Medulla oblongata (tissue), 1 donor: ENCODE results near the gene ARHGAP30.
"Not testable (repeated sequence)": the region's sequence is repeated elsewhere in the genome, so short reads cannot be mapped to it uniquely, and the experiment has no call there.

ENCODE experiments used
- DNase-seq: peaks from one replicate; pipeline ENCODE4 v3.0.0-alpha.2; 2015; ENCODE audit errors: extremely low spot score

The ARHGAP30 gene

DNA sequence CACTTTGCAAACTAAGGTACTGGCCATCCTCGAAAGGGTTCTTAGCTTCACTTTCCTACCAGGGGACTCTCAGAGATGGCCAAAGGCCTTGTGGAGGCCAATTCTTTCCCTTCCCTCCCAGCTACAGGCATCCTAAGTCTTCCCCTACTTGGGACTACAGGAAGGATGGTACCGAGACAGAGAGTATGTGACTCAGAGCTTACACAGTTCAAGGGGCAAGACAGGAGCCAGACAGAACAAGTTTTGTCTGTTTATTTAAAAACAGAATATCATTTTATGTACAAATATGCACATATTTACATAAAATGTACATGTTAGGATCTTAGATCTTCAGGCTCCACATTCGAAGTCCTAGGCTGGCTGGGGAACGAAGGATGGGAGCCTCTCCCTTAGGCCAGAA, 1.1 kb upstream of the ARHGAP30 start:
- no peak for DNase-seq

DNA sequence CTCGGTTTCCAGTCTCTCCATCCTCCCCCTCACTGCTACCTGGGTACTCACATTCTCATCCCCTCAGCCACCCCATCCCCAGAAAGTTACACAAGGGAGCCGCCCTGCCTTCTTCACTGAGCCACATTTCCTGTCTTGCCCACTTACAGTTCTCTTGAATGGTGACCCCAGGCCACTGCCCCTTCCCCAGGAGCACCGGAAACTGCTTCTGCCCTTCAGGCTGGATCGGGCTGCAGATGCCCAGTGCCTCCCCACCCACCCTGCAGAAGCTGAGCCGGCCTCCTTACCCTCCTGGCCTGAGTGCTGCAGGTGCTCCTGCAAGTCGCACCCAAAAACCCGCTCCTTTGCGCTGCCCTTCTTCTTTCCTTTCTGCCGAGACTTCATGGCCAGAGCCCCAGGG, 450 bp downstream of the ARHGAP30 start:
- no peak for DNase-seq

DNA sequence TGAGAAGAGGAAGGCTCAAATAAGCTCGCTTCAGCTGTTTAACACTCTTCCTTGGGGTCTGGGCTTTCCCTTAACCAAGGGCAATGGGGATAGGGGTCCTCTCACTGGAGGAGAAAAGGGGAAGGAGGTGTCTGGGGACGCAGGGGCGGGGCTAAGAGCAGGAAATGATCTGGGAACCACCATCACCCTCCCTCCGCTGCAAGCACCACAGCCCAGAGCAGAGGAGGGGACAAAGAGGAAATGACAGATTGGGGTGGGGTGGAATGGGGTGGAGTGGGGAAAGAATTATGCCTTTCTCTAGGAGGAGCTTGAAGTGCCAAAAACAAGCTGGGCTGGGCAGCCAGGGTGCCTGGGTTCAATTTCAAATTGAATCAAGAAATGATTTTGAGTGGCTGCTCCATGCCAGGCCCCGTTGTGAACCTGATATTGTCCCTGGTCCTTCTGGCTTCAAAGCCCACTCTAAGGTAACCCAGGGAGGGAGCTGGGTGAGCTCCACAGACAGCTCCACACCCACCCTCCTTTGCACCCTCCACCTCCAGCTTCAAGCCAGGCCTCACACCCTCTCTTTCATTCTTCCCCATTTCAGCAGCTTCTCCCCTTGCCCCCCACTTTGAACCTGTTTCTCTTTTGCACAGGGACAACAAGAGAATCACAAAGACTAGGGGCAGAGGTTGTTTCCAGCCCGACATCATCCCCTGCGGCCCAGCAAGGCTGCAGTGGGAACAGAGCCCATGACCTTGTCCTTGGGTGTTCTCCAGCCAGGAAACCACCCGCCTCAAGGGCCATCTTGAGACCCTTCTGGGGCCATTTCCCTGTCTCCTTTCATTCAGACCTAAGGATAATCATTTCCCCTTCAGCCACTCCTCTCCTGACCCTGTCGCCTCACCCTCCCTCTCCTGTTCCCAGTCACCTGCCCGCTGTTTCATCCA, 1.1 kb downstream of the ARHGAP30 start:
- DNase-seq, result peak; percentile 79

DNA sequence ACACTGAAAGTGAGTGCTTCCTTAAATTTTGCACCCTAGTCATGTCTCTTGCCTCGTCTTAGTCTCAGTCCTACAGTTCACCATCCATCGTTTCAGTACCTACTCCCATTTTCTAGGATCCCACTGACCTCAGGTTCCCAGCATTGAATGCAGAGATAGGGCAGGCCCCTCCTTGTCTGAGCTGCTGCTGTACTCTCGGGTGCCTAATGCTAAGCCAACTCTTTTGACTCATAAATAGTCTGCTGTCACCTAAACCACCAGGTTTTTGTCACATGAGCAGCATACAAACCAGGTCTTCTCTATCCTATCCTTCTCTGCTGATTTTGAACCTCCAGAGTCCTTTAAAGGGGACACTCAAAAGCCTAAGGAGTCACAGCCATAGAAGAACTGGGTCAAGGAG, 3.0 kb downstream of the ARHGAP30 start:
- no peak for DNase-seq

DNA sequence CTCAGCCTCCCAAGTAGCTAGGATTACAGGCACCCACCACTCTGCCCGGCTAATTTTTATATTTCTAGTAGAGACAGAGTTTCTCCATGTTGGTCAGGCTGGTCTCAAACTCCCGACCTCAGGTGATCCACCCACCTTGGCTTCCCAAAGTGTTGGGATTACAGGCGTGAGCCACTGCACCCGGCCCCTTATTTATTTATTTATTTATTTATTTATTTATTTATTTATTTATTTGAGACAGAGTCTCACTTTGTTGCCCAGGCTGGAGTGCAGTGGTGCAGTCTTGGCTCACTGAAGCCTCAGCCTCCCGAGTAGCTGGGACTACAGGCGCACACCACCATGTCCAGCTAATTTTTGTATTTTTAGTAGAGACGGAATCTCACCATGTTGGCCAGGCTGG, 4.0 kb downstream of the ARHGAP30 start:
- DNase-seq, result not testable (repeated sequence)

DNA sequence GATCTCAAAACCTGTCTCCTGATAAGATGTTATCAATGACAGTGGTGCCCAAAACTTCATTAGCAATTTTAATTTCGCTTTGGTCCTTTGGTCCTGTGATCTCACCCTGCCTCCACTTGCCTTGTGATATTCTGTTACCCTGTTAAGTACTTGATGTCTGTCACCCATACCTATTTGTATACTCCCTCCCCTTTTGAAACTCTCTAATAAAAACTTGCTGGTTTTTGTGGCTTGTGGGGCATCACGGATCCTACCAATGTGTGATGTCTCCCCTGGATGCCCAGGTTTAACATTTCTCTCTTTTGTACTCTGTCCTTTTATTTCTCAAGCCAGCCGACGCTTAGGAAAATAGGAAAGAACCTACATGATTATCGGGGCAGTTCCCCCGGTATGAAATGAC, 5.8 kb downstream of the ARHGAP30 start:
- not testable (repeated sequence) for DNase-seq

DNA sequence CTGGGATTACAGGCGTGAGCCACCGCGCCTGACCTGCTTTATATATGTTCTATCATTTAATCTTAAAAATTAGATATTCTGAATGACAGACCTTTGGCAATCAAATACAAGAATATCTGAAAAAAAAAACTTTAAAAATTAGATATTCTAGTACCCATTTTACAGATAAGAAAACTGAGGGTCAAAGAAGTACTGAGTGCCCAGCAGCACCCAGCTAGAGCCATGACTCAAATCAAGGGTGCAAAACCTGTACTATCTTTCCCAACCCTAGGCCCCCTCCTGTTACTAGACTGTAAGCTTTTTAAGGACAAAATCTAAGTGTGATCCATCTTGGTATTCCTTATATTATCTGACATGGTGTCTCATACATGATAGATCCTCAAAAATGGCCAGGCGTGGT, 8.3 kb downstream of the ARHGAP30 start:
- no peak for DNase-seq

DNA sequence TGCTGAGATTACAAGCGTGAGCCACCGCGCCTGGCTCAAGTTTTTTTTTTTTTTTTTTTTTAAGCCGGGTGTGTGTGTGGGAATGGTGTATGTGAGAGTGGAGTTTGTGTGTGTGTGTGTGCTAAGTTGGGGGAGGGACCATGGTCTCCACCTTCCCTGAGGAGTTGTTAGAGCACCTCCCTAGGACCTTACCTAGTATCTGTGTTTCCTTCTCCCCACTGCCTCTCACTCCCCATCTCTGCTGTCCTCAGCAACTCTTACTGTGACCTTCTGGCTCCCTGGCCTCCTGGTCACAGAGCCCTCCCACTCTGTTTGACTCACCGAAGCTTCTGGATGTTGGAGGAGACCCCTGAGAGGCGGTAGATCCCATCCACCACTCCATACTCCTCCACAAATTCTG, 10.4 kb downstream of the ARHGAP30 start:
- DNase-seq, result no peak

DNA sequence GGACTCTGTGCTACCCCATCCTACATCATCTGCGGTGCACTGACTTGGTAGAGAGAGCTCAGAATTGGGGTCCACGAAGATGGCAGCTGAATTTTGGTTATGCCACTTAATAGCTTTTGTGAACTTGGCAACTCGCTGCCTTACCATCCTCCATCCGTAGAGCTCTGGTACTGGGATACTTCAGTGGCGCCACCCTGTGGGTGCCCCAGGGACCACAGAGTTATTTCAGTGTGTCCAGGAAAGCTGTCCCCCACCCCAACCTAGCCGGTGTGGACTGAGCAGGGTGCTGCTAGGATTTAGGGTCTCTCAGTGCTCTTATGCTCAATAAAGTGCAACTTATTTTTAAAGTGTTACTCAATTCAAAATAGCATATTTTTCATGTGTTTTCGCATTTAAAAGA, 14.9 kb downstream of the ARHGAP30 start:
- DNase-seq, result no peak

DNA sequence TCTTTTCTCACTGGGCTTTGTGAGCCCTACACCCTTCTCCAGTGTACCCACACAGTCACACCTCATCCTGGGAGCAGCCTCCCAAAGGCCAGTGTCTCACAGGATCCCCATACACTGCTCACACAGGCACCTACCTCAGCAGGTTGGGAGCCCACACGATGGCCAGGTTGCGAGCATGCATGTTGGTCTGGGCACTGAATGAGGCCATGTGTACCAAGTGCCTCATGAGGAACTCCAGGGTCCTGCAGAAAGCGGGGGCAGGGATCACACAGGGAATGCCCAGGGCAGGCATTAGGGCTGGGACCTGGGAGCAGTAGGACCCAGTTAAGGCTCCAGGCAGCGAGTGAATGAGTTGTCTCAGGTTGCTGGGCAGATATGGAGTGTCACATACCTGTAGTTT, 15.5 kb downstream of the ARHGAP30 start:
- DNase-seq, result no peak

DNA sequence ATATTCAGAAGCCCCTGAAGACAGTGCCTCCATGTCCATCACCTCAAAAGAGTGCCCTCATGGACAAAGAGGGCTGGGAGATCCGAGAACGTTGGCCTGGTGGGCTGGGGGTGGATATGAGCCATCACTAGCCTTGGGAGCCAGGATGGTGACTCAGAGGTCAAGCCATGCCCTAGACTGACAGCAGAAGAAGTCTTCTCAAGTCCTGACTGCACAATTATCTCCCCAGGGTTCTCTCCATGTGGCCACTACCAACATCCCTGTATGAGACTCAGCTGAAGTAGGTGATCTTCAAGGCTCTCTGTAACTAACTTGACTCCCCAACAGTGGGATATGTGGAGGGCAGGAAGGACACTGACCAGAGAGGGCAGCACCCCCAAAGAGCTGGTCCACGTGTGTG, 16.8 kb downstream of the ARHGAP30 start:
- DNase-seq, result no peak

DNA sequence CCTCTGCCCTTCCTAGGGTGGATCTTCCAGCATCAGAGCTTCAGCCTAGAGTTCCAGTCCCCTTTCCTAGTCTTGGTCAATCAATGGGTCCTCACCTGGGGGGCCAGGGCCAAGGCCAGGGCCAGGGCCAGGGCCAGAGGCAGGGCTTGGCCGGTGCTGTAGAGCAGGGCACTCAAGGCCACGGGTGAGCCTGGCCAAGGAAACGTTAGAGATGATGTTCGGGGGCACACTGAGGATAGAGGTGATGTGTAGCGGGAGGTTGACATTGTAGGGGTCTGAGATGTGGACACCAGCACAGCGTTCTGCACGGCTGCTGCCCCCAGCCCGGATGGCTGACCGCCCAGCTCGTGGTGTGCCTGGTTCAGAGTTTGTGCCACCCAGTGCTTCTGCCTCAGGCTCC, 18.5 kb downstream of the ARHGAP30 start:
- no peak for DNase-seq

DNA sequence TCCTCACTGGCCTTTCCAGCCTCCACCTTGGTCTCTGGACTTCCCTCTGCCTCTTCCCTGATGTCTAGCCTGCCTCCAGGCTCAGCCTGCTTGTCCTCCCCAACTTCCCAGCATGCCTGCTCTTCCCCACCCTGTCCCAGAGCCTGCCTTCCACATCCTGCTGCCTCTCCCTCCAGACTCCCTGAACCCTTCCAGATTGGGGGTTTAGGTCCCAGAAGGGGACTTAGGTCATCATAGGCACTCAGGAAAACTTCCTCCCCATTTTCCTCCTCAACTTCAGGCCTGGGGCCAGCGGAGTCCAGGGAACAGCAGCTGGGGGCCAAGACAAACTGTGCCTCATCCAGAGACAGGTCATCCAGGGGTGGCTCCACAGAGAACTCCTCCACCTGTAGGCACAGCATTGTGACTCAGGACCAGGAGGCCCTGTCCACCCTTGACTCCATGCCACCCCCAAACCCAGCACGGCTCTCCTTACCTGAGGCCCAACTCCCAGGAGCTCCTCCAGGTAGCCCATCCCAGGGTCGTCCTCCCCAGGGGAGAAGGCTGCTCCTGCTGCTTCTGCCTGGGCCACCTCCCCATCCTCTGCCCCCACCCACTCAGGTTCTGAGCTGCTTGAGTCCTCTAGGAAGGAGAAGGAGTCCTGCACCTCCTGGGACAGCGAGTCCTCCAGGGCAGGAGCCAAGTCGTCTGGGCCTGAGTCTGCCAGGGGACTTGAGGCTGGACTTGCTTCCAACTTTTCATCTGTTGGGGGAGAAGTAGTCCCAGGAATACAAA, 20.6 kb downstream of the ARHGAP30 start:
- DNase-seq, result no peak

DNA sequence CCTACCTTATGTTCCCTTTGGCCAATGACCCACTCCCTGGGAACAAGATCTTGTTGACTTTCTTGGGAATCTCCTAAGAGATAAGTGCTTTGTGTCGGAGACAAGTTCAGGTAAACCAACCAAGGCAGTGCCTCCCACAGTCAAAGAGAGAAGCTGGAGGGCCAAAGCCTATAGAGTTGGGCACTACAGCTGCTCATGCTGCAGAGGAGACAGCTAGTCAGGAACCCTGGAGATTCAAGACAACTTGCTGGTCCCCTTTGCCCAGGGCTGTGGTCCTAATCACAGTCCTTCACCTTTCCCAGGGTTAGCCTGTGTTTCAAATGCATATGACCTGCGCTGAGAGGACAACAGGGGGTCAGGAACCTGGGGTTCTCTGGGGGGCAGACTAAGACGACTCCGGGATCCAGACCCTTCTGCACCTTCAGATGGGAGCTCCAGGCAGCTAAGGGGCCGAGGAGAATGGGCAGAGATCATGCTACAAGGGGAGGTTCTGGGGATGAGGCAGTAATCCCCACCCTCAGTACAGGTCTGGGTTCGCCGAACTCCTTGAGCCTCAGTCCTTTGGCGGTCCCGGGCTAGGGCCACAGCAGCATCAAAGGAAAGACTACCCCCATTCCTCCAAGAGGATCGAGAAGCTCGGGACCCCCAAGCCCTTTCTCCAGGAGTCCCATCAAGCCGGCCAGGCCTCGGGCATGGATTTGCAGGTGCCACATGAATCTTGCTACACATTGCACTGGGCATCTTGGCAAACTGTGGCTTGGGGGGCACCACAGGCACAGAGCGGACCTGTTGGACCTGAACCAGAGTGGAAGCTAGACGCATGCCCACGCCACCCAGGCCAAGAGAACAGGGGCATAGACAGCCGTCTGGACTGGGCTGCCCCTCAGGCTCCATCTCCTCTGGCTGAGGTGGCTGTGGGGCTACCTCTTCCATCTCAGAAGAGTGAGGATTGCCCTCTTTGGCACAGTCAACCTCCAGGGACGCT, 22.0 kb downstream of the ARHGAP30 start:
- DNase-seq, result no peak

DNA sequence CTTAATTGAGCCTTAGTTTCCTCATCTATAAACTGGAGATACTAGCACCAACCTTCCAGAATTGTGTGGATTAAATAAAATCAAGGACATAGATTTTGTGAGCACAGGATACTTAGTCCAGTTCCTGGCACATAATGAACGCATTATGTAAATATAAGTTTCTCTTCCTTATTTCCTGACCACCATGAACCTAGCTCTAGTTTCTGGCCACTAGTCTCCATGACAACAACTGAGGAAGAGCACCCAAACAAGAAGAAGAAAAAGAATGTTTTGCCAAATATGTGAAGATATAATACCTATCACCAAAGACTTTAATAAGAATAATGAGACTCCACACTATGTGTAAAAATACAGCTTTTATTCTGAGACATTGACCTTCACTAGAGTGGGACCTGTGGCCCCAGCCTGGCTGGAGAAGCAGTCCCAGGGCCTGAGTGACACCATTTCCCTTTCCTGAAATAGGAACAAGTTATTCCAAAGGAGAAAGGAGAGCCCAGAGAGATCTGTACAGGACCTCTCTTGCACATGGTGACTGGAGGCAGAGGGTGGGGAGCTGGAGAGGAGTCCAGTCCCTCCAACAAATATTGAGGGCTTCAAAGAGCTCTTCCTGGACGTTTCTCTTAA, 23.0 kb downstream of the ARHGAP30 start:
- DNase-seq, result peak; percentile 59

DNA sequence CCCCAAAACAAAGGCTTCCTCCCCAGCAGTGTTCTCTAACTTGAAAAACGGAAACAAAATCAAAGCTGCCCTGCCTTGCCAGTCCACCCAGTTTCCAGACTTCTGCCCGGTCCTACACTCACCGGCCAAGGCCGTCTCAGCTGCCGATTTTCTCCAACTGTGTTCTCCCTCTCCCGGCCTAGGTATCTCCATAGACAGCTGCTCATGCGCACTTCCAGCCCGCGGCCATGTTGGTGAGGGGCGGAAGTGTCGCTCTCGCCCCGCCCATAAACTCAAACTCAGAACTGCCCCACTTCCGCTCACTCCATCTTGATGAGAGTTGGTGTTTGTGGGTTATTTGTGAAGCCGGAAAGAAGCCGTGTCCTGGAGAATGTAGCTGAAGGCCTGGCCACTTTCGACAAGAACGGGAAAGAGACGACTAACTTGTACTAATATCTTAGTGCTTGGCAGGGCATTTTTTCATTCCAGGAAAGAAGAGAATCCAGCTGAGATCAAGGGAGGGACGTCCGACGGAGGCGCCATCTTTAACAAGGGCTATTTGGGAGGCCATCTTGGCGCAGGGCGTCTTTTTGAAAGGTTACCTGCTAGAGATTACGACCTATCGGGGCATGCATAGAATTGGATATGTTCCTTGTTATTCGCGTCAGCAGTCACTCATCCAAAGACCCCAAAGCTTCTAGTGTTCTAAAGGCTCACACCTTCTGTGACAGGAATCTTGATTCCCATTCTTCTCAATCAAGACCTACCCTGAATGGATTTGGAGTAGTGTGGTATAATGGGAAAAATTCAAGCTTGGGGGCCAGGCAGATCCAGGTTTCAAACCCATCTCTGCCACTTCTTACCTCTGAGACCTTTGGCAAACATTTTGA, 23.7 kb downstream of the ARHGAP30 start, which contains the start of gene USF1:
Gene USF1, minus strand, starts transcription at position 242 of the 869 bp plus-strand sequence. CDS start 2,702 bp downstream, outside the sequence.
- peak; percentile 98 for DNase-seq

DNA sequence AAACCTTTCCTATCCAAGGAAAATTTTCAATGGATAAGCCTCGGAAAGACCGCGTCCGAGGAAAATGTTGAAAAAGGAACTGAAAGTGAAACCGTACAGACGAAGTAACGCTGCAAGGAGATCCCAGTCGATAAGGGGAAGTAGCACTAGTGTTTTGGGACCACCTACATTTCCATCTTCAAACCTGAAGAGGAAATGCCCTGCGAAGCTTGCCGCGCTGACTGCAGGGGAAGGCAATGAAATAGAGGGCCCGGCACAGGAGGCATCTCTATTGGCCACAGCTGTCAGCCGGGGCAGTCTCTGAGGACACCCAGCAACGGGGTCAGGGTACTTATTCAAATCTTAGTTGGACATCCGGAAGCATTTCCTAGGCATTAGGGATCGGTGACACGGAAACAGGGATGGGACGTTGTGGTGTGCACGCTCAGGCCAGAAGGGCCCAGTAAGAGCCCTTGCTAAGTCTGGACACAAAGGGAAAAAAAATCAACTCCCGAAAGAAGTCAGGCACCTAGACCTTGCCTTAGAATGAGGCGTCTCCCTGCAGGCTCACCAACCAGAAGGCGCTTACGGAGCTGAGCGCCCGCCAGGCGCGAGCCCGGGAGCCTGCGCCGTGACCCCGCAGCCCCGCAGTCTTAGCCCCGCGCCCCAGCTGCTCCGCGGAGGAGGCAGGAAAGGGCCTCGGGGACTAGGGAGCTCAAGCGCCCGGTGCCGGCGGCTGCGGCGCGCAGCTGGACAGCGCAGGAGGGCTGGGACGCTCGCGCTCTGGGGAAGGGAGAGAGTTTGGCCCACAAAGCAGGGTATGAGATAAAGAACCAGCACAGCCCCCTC, 24.6 kb downstream of the ARHGAP30 start:
- DNase-seq, result peak; percentile 84

DNA sequence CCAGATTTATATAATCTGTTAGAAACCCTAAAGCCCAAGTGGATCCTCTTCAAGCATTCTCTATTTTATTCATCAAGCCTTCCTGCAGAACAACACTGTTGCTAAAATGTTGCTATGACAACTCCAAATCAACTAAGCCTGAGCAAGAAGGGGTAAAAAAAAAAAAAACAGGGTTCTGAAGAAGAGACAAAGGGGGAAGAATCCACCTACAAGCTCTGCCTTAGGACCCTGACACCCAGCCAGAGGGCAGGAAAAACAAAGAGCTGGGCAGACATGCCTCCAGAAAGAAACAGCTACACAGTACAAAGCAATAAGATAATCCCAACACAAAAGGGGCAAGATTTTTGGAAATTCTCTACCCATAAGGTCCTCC, 25.2 kb downstream of the ARHGAP30 start:
- no peak for DNase-seq

DNA sequence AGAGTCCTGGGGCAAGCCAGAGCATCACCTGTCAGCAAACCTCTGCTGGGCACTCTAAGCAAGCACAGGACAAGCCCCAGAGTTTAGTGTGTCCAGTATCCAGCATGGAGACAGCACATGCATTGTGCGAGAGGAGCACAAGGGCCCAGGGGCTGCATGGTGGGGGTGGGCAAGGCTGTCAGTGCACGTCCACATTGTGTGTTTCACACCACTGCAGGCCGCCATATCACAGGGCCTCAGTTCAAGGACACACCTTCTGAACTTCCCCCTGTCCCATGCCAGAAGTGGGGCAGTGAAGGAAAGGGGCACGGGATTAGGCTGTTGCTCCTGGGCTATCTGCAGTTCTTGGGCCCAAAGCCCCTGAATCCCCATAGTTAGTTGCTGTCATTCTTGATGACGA, 30.1 kb downstream of the ARHGAP30 start:
- no peak for DNase-seq
